CD4-positive, alpha-beta T cell treated with Interleukin-15 for 1 hour (primary cell): Measurements from ENCODE around the gene PTX4.

Source experiments
- DNase-seq: peaks from one replicate; pipeline ENCODE4 v3.0.0-alpha.2; 2020

The PTX4 gene

GRCh38 chr16:1499756-1500464 lies 11.2 kb upstream of the PTX4 start:
- DNase-seq, result no peak

GRCh38 chr16:1498899-1499676 lies 10.3 kb upstream of the PTX4 start:
- DNase-seq, result no peak

- no peak for DNase-seq
Measured at GRCh38 chr16:1497014-1497598, 8.4 kb upstream of the PTX4 start.

GRCh38 chr16:1496464-1496863 lies 7.7 kb upstream of the PTX4 start:
- no peak for DNase-seq

- DNase-seq, result no peak
Measured at GRCh38 chr16:1495889-1496262, 7.1 kb upstream of the PTX4 start.

- DNase-seq, result no peak
Measured at GRCh38 chr16:1495211-1495888, 6.6 kb upstream of the PTX4 start.

GRCh38 chr16:1494711-1495110 lies 6.0 kb upstream of the PTX4 start:
- DNase-seq, result no peak

- no peak for DNase-seq
Measured at GRCh38 chr16:1494129-1494640, 5.4 kb upstream of the PTX4 start.

- DNase-seq, result no peak
Measured at GRCh38 chr16:1493746-1494094, 5.0 kb upstream of the PTX4 start.

- DNase-seq, result peak; percentile 83
Measured at GRCh38 chr16:1492923-1493745, 4.4 kb upstream of the PTX4 start, which contains the start of gene TELO2. TSS of gene TELO2 (plus strand) at chr16:1493360. CDS start at chr16:1494282, 922 bp downstream.

GRCh38 chr16:1492082-1492922 lies 3.6 kb upstream of the PTX4 start:
- DNase-seq, result no peak

GRCh38 chr16:1491327-1491726 lies 2.6 kb upstream of the PTX4 start:
- no peak for DNase-seq

GRCh38 chr16:1489077-1489476 lies 333 bp upstream of the PTX4 start:
- no peak for DNase-seq

GRCh38 chr16:1488054-1488601 lies 616 bp downstream of the PTX4 start:
- DNase-seq, result no peak

GRCh38 chr16:1487395-1488053 lies 1.2 kb downstream of the PTX4 start:
- no peak for DNase-seq

GRCh38 chr16:1486551-1487390 lies 2.0 kb downstream of the PTX4 start:
- DNase-seq, result no peak

GRCh38 chr16:1485847-1486496 lies 2.8 kb downstream of the PTX4 start:
- DNase-seq, result no peak

- no peak for DNase-seq
Measured at GRCh38 chr16:1481906-1482835, 6.6 kb downstream of the PTX4 start.
